HAP-1 (cell line): ENCODE measurements around the gene ANTKMT.

ENCODE experiments used
- DNase-seq, 2 experiments: peaks; one replicate each; pipeline ENCODE4 v3.0.0-alpha.2; 2016 to 2020; ENCODE audit warnings: low spot score in 2 of 2
- H3K27me3 ChIP-seq: fragments of 250-450 bp; sonication (Bioruptor Pico); 2 replicates; pipeline ENCODE4 v1.5.1; 2020; ENCODE audit warnings: low read depth, mild to moderate bottlenecking, moderate library complexity
- H3K36me3 ChIP-seq: fragments of 250-450 bp; sonication (Bioruptor Pico); replicated peaks from 2 replicates; pipeline ENCODE4 v1.5.1; 2020; ENCODE audit warnings: mild to moderate bottlenecking
- H3K4me1 ChIP-seq: fragments of 250-450 bp; sonication (Bioruptor Pico); 2 replicates; pipeline ENCODE4 v1.5.1; 2020; ENCODE audit warnings: mild to moderate bottlenecking
- H3K4me3 ChIP-seq: fragments of 250-450 bp; sonication (Bioruptor Pico); 2 replicates; pipeline ENCODE4 v1.5.1; 2020; ENCODE audit warnings: mild to moderate bottlenecking, moderate library complexity
- H3K9me3 ChIP-seq: fragments of 250-450 bp; sonication (Bioruptor Pico); 2 replicates; pipeline ENCODE4 v1.5.1; 2020; ENCODE audit warnings: mild to moderate bottlenecking, moderate library complexity
- in situ Hi-C: fragments of 300-500 bp; cut with MboI; formaldehyde crosslinking; loops from 3 replicates; pipeline ENCODE4 v1.14.3; 2020; ENCODE audit warnings: low sequenced_read_pairs, inconsistent platforms, mixed read lengths

ANTKMT gene

GRCh38 chr16:764184-764750 is 43.3 kb downstream of the ANTKMT start:
- in situ Hi-C loops: no loop called here
- no peaks in the 10 kb centered on the region for H3K27me3 ChIP-seq
- no peak overlapping the region for H3K4me3 ChIP-seq
- H3K4me1 ChIP-seq: no peaks in the 10 kb centered on the region
- H3K36me3 ChIP-seq: no peaks in the 10 kb centered on the region; the same call in 1 of the 2 replicates
- DNase-seq: no peak
- no peaks in the 10 kb centered on the region for H3K9me3 ChIP-seq

- no peak for DNase-seq
- in situ Hi-C loops: no loop called here
- no peaks in the 10 kb centered on the region for H3K4me1 ChIP-seq
Observed at GRCh38 chr16:764848-765487, 44.0 kb downstream of the ANTKMT start.

GRCh38 chr16:765488-765865 is 44.5 kb downstream of the ANTKMT start:
- no peaks in the 10 kb centered on the region for H3K27me3 ChIP-seq
- no peaks in the 10 kb centered on the region for H3K36me3 ChIP-seq
- no peaks in the 10 kb centered on the region for H3K9me3 ChIP-seq
- in situ Hi-C loops: no loop called here
- DNase-seq: no peak
- no peaks in the 10 kb centered on the region for H3K4me1 ChIP-seq
- no peak overlapping the region for H3K4me3 ChIP-seq

More at GRCh38 chr16:764848-765487, 44.0 kb downstream of the ANTKMT start:
- Histone ChIP-seq H3K27me3 (no peaks in the 10 kb centered on the region), H3K36me3 (no peaks in the 10 kb centered on the region), H3K4me3 (no peak overlapping the region), H3K9me3 (no peaks in the 10 kb centered on the region)

GRCh38 chr16:766008-766819 is 45.3 kb downstream of the ANTKMT start:
- Histone ChIP-seq H3K4me3 (no peak overlapping the region), H3K4me1 (no peaks in the 10 kb centered on the region), H3K36me3 (no peaks in the 10 kb centered on the region), H3K9me3 (no peaks in the 10 kb centered on the region), H3K27me3 (no peaks in the 10 kb centered on the region)
- no peak for DNase-seq
- in situ Hi-C loops: no loop called here

- Histone ChIP-seq H3K36me3 (no peaks in the 10 kb centered on the region), H3K4me3 (no peak overlapping the region), H3K27me3 (no peaks in the 10 kb centered on the region), H3K4me1 (no peaks in the 10 kb centered on the region), H3K9me3 (no peaks in the 10 kb centered on the region)
- no peak for DNase-seq
- in situ Hi-C loops: no loop called here
Observed at GRCh38 chr16:766820-767640, 46.1 kb downstream of the ANTKMT start.

- Histone ChIP-seq H3K9me3 (no peaks in the 10 kb centered on the region), H3K4me1 (no peaks in the 10 kb centered on the region), H3K36me3 (no peaks in the 10 kb centered on the region), H3K4me3 (no peak overlapping the region), H3K27me3 (no peaks in the 10 kb centered on the region)
- in situ Hi-C loops: no loop called here
- no peak for DNase-seq
Observed at GRCh38 chr16:767743-768235, 46.8 kb downstream of the ANTKMT start.

GRCh38 chr16:768428-768827 is 47.5 kb downstream of the ANTKMT start:
- in situ Hi-C loops: no loop called here
- no peak for DNase-seq
- Histone ChIP-seq H3K9me3 (no peaks in the 10 kb centered on the region), H3K36me3 (no peaks in the 10 kb centered on the region), H3K4me1 (no peaks in the 10 kb centered on the region), H3K27me3 (no peaks in the 10 kb centered on the region), H3K4me3 (no peak overlapping the region)

- no peak for DNase-seq
- in situ Hi-C loops: no loop called here
- no peak overlapping the region for H3K4me3 ChIP-seq
- H3K36me3 ChIP-seq: no peaks in the 10 kb centered on the region
- no peaks in the 10 kb centered on the region for H3K4me1 ChIP-seq
- no peaks in the 10 kb centered on the region for H3K9me3 ChIP-seq
- no peaks in the 10 kb centered on the region for H3K27me3 ChIP-seq
Observed at GRCh38 chr16:769184-769784, 48.3 kb downstream of the ANTKMT start.

GRCh38 chr16:769934-770333 is 49.0 kb downstream of the ANTKMT start:
- no peak overlapping the region for H3K4me3 ChIP-seq
- H3K4me1 ChIP-seq: no peaks in the 10 kb centered on the region
- no peaks in the 10 kb centered on the region for H3K9me3 ChIP-seq
- H3K27me3 ChIP-seq: no peaks in the 10 kb centered on the region
- in situ Hi-C loops: no loop called here
- DNase-seq: no peak
- no peaks in the 10 kb centered on the region for H3K36me3 ChIP-seq

GRCh38 chr16:770411-770810 is 49.5 kb downstream of the ANTKMT start:
- Histone ChIP-seq H3K4me3 (no peak overlapping the region), H3K4me1 (no peaks in the 10 kb centered on the region), H3K9me3 (no peaks in the 10 kb centered on the region), H3K27me3 (no peaks in the 10 kb centered on the region), H3K36me3 (no peaks in the 10 kb centered on the region)
- in situ Hi-C loops: no loop called here
- DNase-seq: no peak
